ENCODE measurements around the gene EPHA8.
A peak's percentile ranks its signal among the peaks of the same experiment; 100 is the strongest.

Gene EPHA8

DNA sequence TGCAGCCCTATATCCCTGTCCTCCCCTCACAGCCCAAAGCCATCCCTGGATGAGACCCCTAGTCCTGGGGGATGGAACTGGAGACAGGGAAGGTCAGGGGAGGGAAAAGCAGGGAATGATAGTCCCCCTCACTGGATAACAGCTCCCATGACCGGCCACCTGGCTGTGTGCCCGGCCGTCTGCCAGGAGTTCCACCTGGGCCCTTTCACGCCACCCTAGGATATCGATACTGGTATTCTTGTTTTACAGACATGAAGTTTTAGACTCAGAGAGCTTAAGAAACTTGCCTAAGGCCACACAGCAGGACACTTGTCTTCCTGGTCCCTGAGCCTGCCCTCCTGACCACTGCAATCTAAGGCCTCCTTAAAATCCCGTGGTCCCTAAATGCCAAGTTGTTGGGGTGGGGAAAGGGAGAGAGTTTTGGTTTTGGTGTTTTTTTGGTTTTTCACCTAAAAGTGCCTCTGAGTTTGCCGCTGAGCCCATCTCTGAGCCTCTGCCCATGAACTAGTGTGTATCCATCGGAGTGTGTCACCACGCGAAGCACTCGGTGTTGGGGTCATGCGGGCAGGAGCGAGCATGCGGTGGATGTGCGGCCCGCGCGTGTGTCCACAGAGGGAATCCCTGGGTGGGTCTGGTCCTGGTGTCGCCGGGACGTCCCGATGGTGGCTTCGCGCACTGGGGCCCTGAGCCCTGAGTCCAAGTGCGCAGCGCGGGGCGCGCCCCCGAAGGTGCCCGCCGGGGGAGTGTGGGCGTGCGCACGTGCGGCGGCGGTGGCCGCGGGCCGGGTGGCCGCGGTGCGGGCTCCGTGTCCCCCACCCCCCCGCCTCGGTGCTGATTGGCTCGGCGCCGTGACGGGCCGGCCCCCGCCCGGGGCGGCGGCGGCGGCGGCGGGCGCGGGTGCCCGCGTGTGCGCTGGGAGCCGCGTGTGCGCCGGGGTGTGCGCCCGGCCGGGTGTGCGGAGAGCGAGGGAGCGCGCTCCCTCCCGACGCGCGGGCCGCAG is at the start of gene EPHA8:
Gene EPHA8, plus strand, starts transcription at position 906 of the 1,000 bp plus-strand sequence. CDS start 147 bp downstream, outside the sequence.
- H3K4me3 ChIP-seq (ENCODE audit: low read depth, low read length), result peak within 1 kb of the TSS; percentile 65

DNA sequence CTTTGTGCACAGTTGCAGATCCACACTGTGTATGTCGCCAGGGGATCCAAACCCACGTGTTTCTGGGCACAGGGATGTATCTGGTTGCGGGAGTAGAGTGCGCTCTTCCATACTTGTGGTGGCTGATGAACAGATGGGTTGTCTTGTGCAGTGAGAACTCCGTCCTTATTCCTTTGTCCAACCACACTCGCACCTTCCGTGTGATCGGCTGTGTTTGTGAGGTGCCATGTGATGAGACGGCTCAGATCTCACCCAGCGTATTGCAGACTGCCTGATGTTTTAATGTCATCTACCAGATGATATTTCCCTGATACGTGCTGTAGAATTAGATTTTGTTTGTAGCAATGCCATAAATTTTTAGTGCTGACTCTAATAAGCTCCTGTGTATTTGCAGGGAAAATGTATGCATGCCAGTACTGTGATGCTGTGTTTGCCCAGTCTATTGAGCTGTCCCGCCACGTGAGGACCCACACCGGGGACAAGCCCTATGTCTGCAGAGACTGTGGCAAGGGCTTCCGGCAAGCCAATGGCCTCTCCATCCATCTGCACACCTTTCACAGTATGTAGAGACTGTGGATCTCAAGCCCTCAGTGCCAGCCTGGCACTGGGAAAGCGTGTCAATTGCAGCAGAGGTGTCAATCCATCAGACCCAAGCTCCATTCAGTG is 46.2 kb upstream of the EPHA8 start:
- H3K27ac ChIP-seq (ENCODE audit: low read depth, low read length), result no peak overlapping the region
- H3K27me3 ChIP-seq (ENCODE audit: control insufficient read depth, insufficient read depth, low read length), result no peaks in the 10 kb centered on the region
- no peaks in the 10 kb centered on the region for H3K9me3 ChIP-seq (ENCODE audit: control insufficient read depth, insufficient read depth, low read length)
- no peak overlapping the region for H3K9ac ChIP-seq (ENCODE audit: low read depth, low read length)
- peaks cover 95% of the 10 kb centered on the region for H3K36me3 ChIP-seq (ENCODE audit: control insufficient read depth, insufficient read depth, low read length)
- H3K4me1 ChIP-seq (ENCODE audit: control insufficient read depth, insufficient read depth, low read length), result no peaks in the 10 kb centered on the region
- no peak overlapping the region for H3K4me3 ChIP-seq (ENCODE audit: low read depth, low read length)

More for the DNA sequence above, at the start of gene EPHA8:
- no peaks in the 10 kb centered on the region for H3K36me3 ChIP-seq (ENCODE audit: control insufficient read depth, insufficient read depth, low read length)
- no peaks in the 10 kb centered on the region for H3K9me3 ChIP-seq (ENCODE audit: control insufficient read depth, insufficient read depth, low read length)
- H3K4me1 ChIP-seq (ENCODE audit: control insufficient read depth, insufficient read depth, low read length), result peaks cover 5% of the 10 kb centered on the region; the same call in 1 of the 2 replicates
- no peak within 1 kb of the TSS for H3K27ac ChIP-seq (ENCODE audit: low read depth, low read length)
- H3K27me3 ChIP-seq (ENCODE audit: control insufficient read depth, insufficient read depth, low read length), result peaks cover 51% of the 10 kb centered on the region
- no peak within 1 kb of the TSS for H3K9ac ChIP-seq (ENCODE audit: low read depth, low read length)

DNA sequence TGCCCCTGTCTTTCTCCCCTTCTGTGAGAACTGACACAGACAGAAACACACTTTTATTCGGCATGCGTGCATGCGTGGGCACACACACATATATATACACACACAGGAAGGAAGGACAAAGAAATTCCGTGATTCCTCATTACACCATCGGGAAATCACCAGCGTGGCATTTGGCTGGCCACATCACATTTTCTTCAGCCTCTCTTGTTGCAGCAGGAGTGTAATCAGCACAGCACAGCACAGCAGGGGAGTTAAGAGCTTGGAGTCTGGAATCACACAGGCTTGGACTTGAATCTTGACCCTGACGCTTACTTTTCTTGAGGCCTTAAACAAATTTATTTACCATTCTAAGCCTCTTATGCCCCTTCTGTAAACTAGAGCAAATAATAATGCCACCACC is 45.3 kb upstream of the EPHA8 start:
- no peaks in the 10 kb centered on the region for H3K9me3 ChIP-seq (ENCODE audit: control insufficient read depth, insufficient read depth, low read length)
- H3K4me3 ChIP-seq (ENCODE audit: low read depth, low read length), result no peak overlapping the region
- H3K4me1 ChIP-seq (ENCODE audit: control insufficient read depth, insufficient read depth, low read length), result no peaks in the 10 kb centered on the region
- no peak overlapping the region for H3K9ac ChIP-seq (ENCODE audit: low read depth, low read length)
- H3K36me3 ChIP-seq (ENCODE audit: control insufficient read depth, insufficient read depth, low read length), result peaks cover 92% of the 10 kb centered on the region
- no peaks in the 10 kb centered on the region for H3K27me3 ChIP-seq (ENCODE audit: control insufficient read depth, insufficient read depth, low read length)
- no peak overlapping the region for H3K27ac ChIP-seq (ENCODE audit: low read depth, low read length)

DNA sequence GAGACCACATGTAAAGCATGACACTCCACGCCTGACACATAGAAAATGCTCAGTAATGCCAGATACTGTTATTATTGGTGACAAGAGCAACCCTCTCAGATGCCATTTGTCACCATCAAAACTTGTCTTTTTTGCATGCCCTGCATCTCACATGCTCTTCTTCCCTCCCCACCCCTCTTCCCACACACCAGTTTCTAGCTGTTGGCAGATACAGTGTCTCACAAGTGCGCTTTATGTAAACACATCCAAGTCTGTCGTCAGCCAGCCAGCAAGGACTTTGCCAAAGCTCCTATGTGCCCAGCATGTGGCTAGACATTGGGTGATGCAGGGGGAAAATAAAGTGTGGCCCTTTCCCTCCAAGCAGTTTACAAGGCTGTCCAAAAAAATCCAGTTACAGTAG is 44.9 kb upstream of the EPHA8 start:
- Histone ChIP-seq H3K9ac (ENCODE audit: low read depth, low read length) (no peak overlapping the region), H3K9me3 (ENCODE audit: control insufficient read depth, insufficient read depth, low read length) (no peaks in the 10 kb centered on the region), H3K27me3 (ENCODE audit: control insufficient read depth, insufficient read depth, low read length) (no peaks in the 10 kb centered on the region), H3K36me3 (ENCODE audit: control insufficient read depth, insufficient read depth, low read length) (peaks cover 90% of the 10 kb centered on the region), H3K4me3 (ENCODE audit: low read depth, low read length) (no peak overlapping the region), H3K27ac (ENCODE audit: low read depth, low read length) (no peak overlapping the region), H3K4me1 (ENCODE audit: control insufficient read depth, insufficient read depth, low read length) (no peaks in the 10 kb centered on the region)

DNA sequence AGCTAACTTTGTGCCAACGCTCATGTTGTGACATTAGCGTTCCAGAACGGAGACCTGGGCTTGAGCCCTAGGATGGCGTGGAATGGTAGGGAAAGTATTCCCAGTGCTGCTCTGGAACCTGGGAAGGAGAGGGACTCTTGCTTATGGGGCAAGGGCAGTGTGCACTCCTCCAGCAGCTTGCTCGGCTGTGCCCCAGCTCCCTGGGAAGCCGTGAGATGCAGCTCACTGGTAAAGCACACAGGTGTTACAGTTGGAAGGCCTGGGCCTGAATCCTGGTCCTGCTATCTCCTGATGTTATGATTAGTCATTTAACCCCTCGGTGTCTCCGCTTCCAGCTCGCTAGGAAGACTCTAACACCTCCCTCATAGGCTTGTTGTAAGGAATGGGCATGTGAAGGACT is 42.4 kb upstream of the EPHA8 start:
- H3K27me3 ChIP-seq (ENCODE audit: control insufficient read depth, insufficient read depth, low read length), result no peaks in the 10 kb centered on the region
- peaks cover 89% of the 10 kb centered on the region for H3K36me3 ChIP-seq (ENCODE audit: control insufficient read depth, insufficient read depth, low read length)
- no peak overlapping the region for H3K27ac ChIP-seq (ENCODE audit: low read depth, low read length)
- no peaks in the 10 kb centered on the region for H3K4me1 ChIP-seq (ENCODE audit: control insufficient read depth, insufficient read depth, low read length)
- no peak overlapping the region for H3K4me3 ChIP-seq (ENCODE audit: low read depth, low read length)
- H3K9ac ChIP-seq (ENCODE audit: low read depth, low read length), result no peak overlapping the region
- no peaks in the 10 kb centered on the region for H3K9me3 ChIP-seq (ENCODE audit: control insufficient read depth, insufficient read depth, low read length)

DNA sequence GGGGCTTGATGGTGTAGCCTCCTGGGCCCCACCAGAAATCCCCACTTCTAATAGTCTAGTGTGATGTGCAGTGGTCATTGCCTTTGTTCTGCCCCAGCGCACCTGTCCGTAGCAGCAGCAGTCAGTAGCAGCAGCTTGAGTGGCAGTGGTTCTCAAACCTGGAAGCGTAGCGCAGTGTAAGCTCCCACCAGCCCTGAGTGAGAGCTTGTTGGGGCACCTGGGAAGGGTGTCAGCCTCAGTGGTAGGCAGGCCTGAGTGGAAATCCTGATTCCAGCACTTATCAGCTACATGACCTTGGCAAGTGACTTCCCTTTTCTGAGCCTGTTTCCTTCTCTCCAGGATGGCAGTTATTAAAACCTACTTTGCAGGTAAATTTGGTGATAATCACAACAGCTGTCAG is 41.6 kb upstream of the EPHA8 start:
- no peaks in the 10 kb centered on the region for H3K4me1 ChIP-seq (ENCODE audit: control insufficient read depth, insufficient read depth, low read length)
- no peaks in the 10 kb centered on the region for H3K27me3 ChIP-seq (ENCODE audit: control insufficient read depth, insufficient read depth, low read length)
- H3K9ac ChIP-seq (ENCODE audit: low read depth, low read length), result no peak overlapping the region
- H3K36me3 ChIP-seq (ENCODE audit: control insufficient read depth, insufficient read depth, low read length), result peaks cover 90% of the 10 kb centered on the region
- H3K9me3 ChIP-seq (ENCODE audit: control insufficient read depth, insufficient read depth, low read length), result no peaks in the 10 kb centered on the region
- H3K27ac ChIP-seq (ENCODE audit: low read depth, low read length), result no peak overlapping the region
- no peak overlapping the region for H3K4me3 ChIP-seq (ENCODE audit: low read depth, low read length)

DNA sequence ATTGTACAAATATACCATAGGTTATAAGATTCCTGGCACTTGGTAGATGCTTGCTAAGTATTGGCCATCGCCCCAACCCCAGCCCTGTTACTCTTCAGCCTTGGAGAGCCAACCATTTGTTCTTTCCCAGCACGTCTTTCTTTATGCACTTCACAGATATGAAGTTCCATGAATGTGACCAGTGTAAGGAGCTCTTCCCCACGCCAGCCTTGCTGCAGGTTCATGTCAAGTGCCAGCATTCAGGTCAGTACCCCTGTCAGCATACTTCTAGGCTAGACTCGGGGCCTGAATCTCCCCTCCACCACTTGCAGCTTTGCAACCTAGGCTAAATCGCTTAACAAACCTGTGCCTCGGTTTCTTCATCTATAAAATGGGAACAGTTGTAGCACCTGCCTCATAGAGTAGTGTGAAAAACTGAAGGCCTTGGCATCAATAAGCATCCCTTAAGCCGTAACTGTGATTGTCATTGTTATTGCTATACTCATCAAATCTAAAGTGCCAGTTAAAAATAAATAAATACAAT is 41.0 kb upstream of the EPHA8 start:
- no peak overlapping the region for H3K4me3 ChIP-seq (ENCODE audit: low read depth, low read length)
- peaks cover 90% of the 10 kb centered on the region for H3K36me3 ChIP-seq (ENCODE audit: control insufficient read depth, insufficient read depth, low read length)
- no peak overlapping the region for H3K9ac ChIP-seq (ENCODE audit: low read depth, low read length)
- H3K27ac ChIP-seq (ENCODE audit: low read depth, low read length), result no peak overlapping the region
- no peaks in the 10 kb centered on the region for H3K9me3 ChIP-seq (ENCODE audit: control insufficient read depth, insufficient read depth, low read length)
- no peaks in the 10 kb centered on the region for H3K27me3 ChIP-seq (ENCODE audit: control insufficient read depth, insufficient read depth, low read length)
- no peaks in the 10 kb centered on the region for H3K4me1 ChIP-seq (ENCODE audit: control insufficient read depth, insufficient read depth, low read length)

DNA sequence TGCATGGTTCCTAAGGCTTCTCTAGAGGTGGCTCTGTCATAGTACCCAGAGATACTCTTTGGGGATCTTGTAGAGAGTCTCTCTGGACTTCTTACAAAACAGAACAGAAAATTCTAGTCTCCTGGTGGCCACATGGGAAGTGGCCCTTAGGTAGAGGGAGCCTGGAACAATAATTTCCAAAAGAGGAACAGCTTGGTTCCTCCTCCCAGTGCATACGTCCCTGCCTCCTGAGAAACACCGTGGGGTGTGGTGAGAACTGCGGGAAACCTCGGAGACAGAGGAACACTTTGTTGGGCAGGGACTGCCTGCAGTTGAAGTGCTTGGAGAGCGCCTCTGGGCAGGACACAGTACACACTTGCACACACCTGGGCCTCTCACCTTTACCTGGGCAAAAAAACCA is 38.8 kb upstream of the EPHA8 start:
- Histone ChIP-seq H3K27ac (ENCODE audit: low read depth, low read length) (no peak overlapping the region), H3K9me3 (ENCODE audit: control insufficient read depth, insufficient read depth, low read length) (no peaks in the 10 kb centered on the region), H3K36me3 (ENCODE audit: control insufficient read depth, insufficient read depth, low read length) (peaks cover 68% of the 10 kb centered on the region), H3K9ac (ENCODE audit: low read depth, low read length) (no peak overlapping the region), H3K27me3 (ENCODE audit: control insufficient read depth, insufficient read depth, low read length) (no peaks in the 10 kb centered on the region), H3K4me3 (ENCODE audit: low read depth, low read length) (no peak overlapping the region), H3K4me1 (ENCODE audit: control insufficient read depth, insufficient read depth, low read length) (no peaks in the 10 kb centered on the region)

DNA sequence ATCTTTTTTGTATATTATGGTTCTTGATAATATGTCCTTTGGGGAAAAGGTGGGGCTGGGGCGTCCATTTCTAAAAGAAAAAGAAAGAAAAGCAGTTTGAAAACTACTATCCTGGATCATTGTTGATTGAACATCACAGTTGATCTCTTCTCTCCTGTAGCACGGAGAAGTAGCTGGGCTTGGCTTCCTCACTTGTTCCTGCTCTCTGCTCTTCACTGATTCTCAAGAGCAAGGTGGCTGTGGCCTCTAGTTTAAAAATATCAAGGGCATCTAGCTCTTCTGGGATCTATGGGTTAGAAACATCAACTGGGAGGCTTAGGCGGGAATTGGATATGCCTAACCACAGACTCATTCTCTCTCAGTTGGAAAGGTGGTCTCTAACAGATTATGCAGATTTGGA is 38.1 kb upstream of the EPHA8 start:
- Histone ChIP-seq H3K9ac (ENCODE audit: low read depth, low read length) (no peak overlapping the region), H3K9me3 (ENCODE audit: control insufficient read depth, insufficient read depth, low read length) (no peaks in the 10 kb centered on the region), H3K27ac (ENCODE audit: low read depth, low read length) (no peak overlapping the region), H3K4me1 (ENCODE audit: control insufficient read depth, insufficient read depth, low read length) (no peaks in the 10 kb centered on the region), H3K27me3 (ENCODE audit: control insufficient read depth, insufficient read depth, low read length) (no peaks in the 10 kb centered on the region), H3K4me3 (ENCODE audit: low read depth, low read length) (no peak overlapping the region), H3K36me3 (ENCODE audit: control insufficient read depth, insufficient read depth, low read length) (peaks cover 61% of the 10 kb centered on the region)

DNA sequence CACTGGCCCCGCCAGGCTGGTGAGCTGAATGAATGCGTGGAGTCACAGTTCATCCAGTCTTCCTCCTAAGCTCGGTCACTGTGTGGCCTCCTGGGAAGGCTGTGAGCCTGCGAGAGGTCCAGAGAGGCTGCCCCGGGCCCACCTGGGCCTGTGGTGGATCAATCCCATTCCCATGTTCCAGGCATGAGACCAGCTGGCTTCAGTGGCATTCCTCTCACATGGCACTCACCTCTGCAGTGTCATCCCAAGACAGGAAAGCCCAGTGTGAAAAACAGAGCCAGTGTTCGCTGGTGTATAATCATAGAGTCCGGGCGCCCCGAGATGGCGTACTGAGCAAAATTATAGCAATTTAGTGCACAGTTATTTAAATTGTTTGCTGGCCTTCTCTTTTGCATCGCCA is 37.6 kb upstream of the EPHA8 start:
- H3K27me3 ChIP-seq (ENCODE audit: control insufficient read depth, insufficient read depth, low read length), result no peaks in the 10 kb centered on the region
- H3K4me1 ChIP-seq (ENCODE audit: control insufficient read depth, insufficient read depth, low read length), result no peaks in the 10 kb centered on the region
- peaks cover 56% of the 10 kb centered on the region for H3K36me3 ChIP-seq (ENCODE audit: control insufficient read depth, insufficient read depth, low read length)
- H3K4me3 ChIP-seq (ENCODE audit: low read depth, low read length), result no peak overlapping the region
- H3K9me3 ChIP-seq (ENCODE audit: control insufficient read depth, insufficient read depth, low read length), result no peaks in the 10 kb centered on the region
- H3K9ac ChIP-seq (ENCODE audit: low read depth, low read length), result no peak overlapping the region
- no peak overlapping the region for H3K27ac ChIP-seq (ENCODE audit: low read depth, low read length)

DNA sequence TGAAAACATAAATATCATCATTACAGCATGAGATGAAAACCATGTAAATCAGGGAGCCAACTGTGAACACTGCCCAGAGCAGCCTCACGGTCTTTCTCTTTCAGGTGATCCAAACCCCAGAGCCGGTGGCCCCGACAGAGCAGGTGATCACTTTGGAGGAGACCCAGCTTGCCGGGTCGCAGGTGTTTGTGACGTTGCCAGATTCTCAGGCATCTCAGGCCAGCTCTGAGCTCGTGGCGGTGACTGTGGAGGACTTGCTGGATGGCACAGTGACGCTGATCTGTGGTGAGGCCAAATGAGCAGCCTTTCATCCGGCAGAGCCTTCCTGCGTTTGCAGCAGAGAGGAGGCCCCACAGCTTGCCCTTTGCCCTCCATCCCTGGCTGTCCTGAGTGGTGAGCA is 37.2 kb upstream of the EPHA8 start:
- Histone ChIP-seq H3K36me3 (ENCODE audit: control insufficient read depth, insufficient read depth, low read length) (peaks cover 53% of the 10 kb centered on the region), H3K4me1 (ENCODE audit: control insufficient read depth, insufficient read depth, low read length) (no peaks in the 10 kb centered on the region), H3K27ac (ENCODE audit: low read depth, low read length) (no peak overlapping the region), H3K9ac (ENCODE audit: low read depth, low read length) (no peak overlapping the region), H3K9me3 (ENCODE audit: control insufficient read depth, insufficient read depth, low read length) (no peaks in the 10 kb centered on the region), H3K27me3 (ENCODE audit: control insufficient read depth, insufficient read depth, low read length) (no peaks in the 10 kb centered on the region), H3K4me3 (ENCODE audit: low read depth, low read length) (no peak overlapping the region)
